Activated CD8-positive, alpha-beta T cell treated with anti-CD3 and anti-CD28 coated beads for 36 hours (primary cell): Measurements from ENCODE around the gene MTA3. TPM values are rescaled to one million over a fixed set of nuclear protein-coding genes. Genes with fewer than 3 reads are reported as not detected.

Experiments used
- ATAC-seq: fragments of 200-7000 bp; cut with Tn5 transposase; one replicate; pipeline ENCODE4 v1.10.0; 2021; ENCODE audit warnings: mild to moderate bottlenecking, moderate library complexity
- CTCF ChIA-PET: fragments of 350-600 bp; sonication (Branson Sonifier 250); formaldehyde crosslinking; loops from one replicate; lab custom pipeline; 2021; ENCODE audit warnings: antibody characterized with exemption; lab: Charles Lee
- POLR2A ChIA-PET: fragments of 350-600 bp; sonication (Branson Sonifier 250); formaldehyde crosslinking; loops from one replicate; lab custom pipeline; 2021; ENCODE audit warnings: antibody characterized with exemption; lab: Charles Lee
- DNase-seq: peaks from one replicate; pipeline ENCODE4 v3.0.0-alpha.2; 2020
- H3K27ac Mint-ChIP-seq: one replicate; pipeline ENCODE4 v1.8.0; 2021; ENCODE audit warnings: mild to moderate bottlenecking, mixed read lengths
- H3K27me3 Mint-ChIP-seq: one replicate; pipeline ENCODE4 v1.8.0; 2021; ENCODE audit warnings: mixed read lengths
- H3K36me3 Mint-ChIP-seq: one replicate; pipeline ENCODE4 v1.8.0; 2021; ENCODE audit warnings: low read depth, mixed read lengths
- H3K4me1 Mint-ChIP-seq: one replicate; pipeline ENCODE4 v1.8.0; 2021; ENCODE audit warnings: low read depth, mixed read lengths
- H3K4me3 Mint-ChIP-seq: one replicate; pipeline ENCODE4 v1.8.0; 2021; ENCODE audit warnings: mild to moderate bottlenecking, moderate library complexity, mixed read lengths
- H3K9me3 Mint-ChIP-seq: one replicate; pipeline ENCODE4 v1.8.0; 2021; ENCODE audit warnings: mixed read lengths
- intact Hi-C: fragments of 100-400 bp; cut with micrococcal nuclease; formaldehyde crosslinking; loops from one replicate; pipeline ENCODE4 v1.10.0; 2022
- total RNA-seq, 2 experiments: library from RNA; stranded (reverse); gene quantifications; one replicate each; pipeline ENCODE4 v1.2.3, GENCODE V29; 2021
- TF ChIP-seq, protein P1 (sequence below): fragments of 200-600 bp; IDR thresholded peaks from one replicate; pipeline ENCODE4 v1.8.0; 2022; ENCODE audit warnings: antibody characterized with exemption, mild to moderate bottlenecking

The MTA3 gene
- total RNA-seq, 2 experiments from 2014 or later = 32.6 to 35.9 TPM

DNA sequence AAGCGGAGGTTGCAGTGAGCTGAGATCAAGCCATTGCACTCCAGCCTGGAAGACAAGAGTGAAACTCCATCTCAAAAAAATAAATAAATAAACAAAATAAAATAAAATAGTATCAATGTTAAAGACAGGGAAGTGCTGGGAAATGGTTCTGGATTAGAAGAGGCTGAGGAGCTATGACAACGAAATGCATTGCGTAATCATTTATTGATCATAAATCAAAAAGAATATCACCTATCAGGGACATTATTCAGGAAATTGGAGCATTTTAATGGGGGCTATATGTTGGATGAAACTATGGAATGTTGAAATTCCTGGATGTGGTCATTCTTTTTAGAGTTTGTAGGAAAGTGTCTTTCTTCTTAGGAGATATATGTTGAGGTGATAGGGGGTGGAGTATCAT, 30.9 kb upstream of the MTA3 start:
- TF ChIP-seq, protein P1, sequence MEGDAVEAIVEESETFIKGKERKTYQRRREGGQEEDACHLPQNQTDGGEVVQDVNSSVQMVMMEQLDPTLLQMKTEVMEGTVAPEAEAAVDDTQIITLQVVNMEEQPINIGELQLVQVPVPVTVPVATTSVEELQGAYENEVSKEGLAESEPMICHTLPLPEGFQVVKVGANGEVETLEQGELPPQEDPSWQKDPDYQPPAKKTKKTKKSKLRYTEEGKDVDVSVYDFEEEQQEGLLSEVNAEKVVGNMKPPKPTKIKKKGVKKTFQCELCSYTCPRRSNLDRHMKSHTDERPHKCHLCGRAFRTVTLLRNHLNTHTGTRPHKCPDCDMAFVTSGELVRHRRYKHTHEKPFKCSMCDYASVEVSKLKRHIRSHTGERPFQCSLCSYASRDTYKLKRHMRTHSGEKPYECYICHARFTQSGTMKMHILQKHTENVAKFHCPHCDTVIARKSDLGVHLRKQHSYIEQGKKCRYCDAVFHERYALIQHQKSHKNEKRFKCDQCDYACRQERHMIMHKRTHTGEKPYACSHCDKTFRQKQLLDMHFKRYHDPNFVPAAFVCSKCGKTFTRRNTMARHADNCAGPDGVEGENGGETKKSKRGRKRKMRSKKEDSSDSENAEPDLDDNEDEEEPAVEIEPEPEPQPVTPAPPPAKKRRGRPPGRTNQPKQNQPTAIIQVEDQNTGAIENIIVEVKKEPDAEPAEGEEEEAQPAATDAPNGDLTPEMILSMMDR = no peak
- Mint-ChIP-seq H3K4me3 (no peak overlapping the region), H3K27me3 (no peaks in the 10 kb centered on the region), H3K9me3 (peaks cover 2% of the 10 kb centered on the region), H3K36me3 (no peaks in the 10 kb centered on the region), H3K4me1 (no peaks in the 10 kb centered on the region), H3K27ac (no peak overlapping the region)
- ChIA-PET POLR2A (no interaction called here), CTCF (interaction anchor here (1.7 kb wide), 1 partner anchor 11 kb away, joined by 3 read pairs; no protein-coding TSS in a partner anchor)
- ATAC-seq (no peak), DNase-seq (no peak)
- intact Hi-C loops = no loop called here

DNA sequence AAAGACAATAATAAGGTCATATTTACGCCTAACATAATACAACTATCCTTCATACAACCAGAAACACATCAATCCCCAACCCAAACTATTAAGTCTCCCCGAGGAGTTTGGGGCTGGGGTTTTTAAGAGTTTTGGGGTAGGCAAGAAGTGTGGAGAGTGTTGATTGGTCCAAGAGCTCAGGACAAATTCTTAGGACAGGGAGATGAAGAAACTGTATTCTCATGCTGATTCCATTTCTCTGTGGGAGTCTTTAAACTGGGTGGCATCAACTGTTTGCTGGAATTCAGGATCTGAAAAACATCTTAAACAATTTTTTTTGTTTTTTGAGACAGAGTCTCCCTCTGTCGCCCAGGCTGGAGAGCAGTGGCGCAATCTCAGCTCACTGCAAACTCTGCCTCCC, 25.6 kb upstream of the MTA3 start:
- TF ChIP-seq, protein P1 = no peak
- Mint-ChIP-seq H3K4me1 (peaks cover 3% of the 10 kb centered on the region), H3K4me3 (no peak overlapping the region), H3K27ac (no peak overlapping the region), H3K9me3 (peaks cover 2% of the 10 kb centered on the region), H3K27me3 (no peaks in the 10 kb centered on the region), H3K36me3 (no peaks in the 10 kb centered on the region)
- no peak for ATAC-seq
- POLR2A ChIA-PET = interaction anchor here (0.6 kb wide), 1 partner anchor 175 kb away, joined by 3 read pairs; no protein-coding TSS in a partner anchor
- no peak for DNase-seq
- CTCF ChIA-PET = no interaction called here
- intact Hi-C loops = no loop called here

DNA sequence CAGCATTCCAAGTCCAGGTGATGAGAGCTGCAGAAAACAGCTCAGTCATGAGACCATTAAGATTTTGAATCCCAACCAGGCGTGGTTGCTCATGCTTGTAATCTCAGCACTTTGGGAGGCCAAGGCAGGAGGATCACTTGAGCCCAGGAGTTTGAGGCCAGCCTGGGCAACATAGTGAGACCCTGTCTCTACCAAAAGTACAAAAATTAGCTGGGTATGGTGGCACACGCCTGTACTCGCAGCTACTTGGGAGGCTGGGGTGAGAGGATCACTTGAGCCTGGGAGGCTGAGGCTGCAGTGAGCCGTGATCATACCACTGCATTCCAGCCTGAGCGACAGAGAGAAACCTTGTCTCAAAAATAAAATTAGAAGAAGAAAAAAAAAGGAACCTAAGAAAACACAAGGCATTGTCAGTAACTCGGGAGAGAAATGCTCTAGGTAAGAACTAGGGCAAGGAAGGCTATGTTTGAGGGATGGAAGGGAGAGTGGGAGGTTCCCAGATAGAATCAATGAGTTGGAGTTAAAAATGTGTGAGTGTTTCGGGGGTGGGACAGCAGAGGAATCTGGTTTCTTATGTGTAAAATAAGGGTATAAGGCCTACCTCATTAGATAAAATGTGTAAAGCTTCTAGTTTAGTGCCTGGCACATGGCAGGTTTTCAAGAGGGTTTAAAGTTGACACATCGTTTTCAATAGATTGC, 23.3 kb upstream of the MTA3 start:
- Mint-ChIP-seq H3K27ac (no peak overlapping the region), H3K9me3 (no peaks in the 10 kb centered on the region), H3K36me3 (no peaks in the 10 kb centered on the region), H3K4me1 (peaks cover 3% of the 10 kb centered on the region), H3K27me3 (no peaks in the 10 kb centered on the region), H3K4me3 (no peak overlapping the region)
- DNase-seq (no peak), ATAC-seq (no peak)
- TF ChIP-seq, protein P1 = no peak
- ChIA-PET POLR2A (interaction anchor here (0.6 kb wide), 1 partner anchor 197 kb away, joined by 4 read pairs; no protein-coding TSS in a partner anchor), CTCF (no interaction called here)
- intact Hi-C loops = no loop called here

DNA sequence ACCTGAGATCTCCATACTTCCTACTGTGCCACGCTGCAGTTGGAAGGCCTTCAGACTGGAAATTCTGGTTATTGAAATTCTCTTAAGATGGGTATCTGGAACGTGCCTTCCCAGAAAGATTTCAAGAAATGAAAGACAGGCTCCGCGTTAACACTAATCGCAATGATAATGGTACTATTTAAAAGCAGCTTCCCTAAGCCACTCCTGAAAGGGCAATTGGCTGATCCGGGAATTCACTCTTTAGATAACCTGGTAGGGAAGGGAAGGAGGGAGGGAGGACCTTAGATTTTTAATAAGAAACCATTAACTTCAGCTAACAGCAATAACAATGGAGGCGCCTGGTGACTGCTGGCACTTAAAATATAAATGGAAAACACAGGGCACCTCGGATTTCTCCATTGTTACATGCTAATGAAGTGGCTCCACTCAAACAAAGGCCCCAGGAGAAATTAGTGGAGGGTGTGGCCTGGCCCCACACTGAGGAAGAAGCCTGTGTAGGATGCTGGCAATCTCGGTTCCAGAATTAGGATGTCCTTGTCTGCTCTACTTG, 22.5 kb upstream of the MTA3 start:
- CTCF ChIA-PET = no interaction called here
- H3K4me3 Mint-ChIP-seq = no peak overlapping the region
- no peak for ATAC-seq

More for the DNA sequence above, 22.5 kb upstream of the MTA3 start:
- DNase-seq = no peak
- Mint-ChIP-seq H3K9me3 (no peaks in the 10 kb centered on the region), H3K4me1 (peaks cover 3% of the 10 kb centered on the region), H3K27me3 (no peaks in the 10 kb centered on the region), H3K36me3 (no peaks in the 10 kb centered on the region), H3K27ac (no peak overlapping the region)
- POLR2A ChIA-PET = no interaction called here
- intact Hi-C loops = no loop called here
- TF ChIP-seq, protein P1 = no peak
